Tibial artery (tissue), 4 donors: ENCODE data around the gene MAN1B1.

ENCODE experiments used
- DNase-seq, 2 donors: peaks; one replicate each; pipeline ENCODE4 v3.0.0-alpha.2; 2019
- H3K27ac ChIP-seq, 2 donors: fragments of 200-600 bp; sonication (generic) in 1 of 2; 1 replicate in 1 of 2; 2 replicates in 1 of 2; pipeline ENCODE4 v1.5.1; 2018 to 2019; ENCODE audit warnings: mild to moderate bottlenecking in 1 of 2
- H3K27me3 ChIP-seq, 2 donors: fragments of 200-600 bp; sonication (generic) in 1 of 2; one replicate each; pipeline versions ENCODE4 v1.5.1 to v1.6.0; 2016 to 2019
- H3K36me3 ChIP-seq, 3 donors: fragments of 200-600 bp; sonication (generic) in 2 of 3; one replicate each; pipeline ENCODE4 v1.5.1; 2016 to 2019; ENCODE audit warnings: mild to moderate bottlenecking in 2 of 3
- H3K4me1 ChIP-seq, 4 donors: fragments of 200-600 bp; sonication (generic) in 2 of 4; 1 replicate in 3 of 4; 2 replicates in 1 of 4; pipeline ENCODE4 v1.5.1; 2016 to 2019
- H3K4me3 ChIP-seq, 2 donors: fragments of 200-600 bp; sonication (generic) in 1 of 2; 1 replicate in 1 of 2; 2 replicates in 1 of 2; pipeline ENCODE4 v1.5.1; 2018 to 2019; ENCODE audit warnings: mild to moderate bottlenecking in 2 of 2
- H3K9me3 ChIP-seq, 3 donors: fragments of 200-600 bp; sonication (generic) in 1 of 3; one replicate each; pipeline ENCODE4 v1.5.1; 2016 to 2019
- intact Hi-C: fragments of 100-400 bp; cut with DNase I; formaldehyde crosslinking; loops from one replicate; pipeline ENCODE4 v1.15.0; 2023; ENCODE audit warnings: low total_unique reads
- TF ChIP-seq, protein P1 (sequence below), 2 experiments: fragments of 200-600 bp in 1 of 2; fragments of 450-650 bp in 1 of 2; IDR thresholded peaks; one replicate each; pipeline ENCODE4 v1.5.1; 2017 to 2019; ENCODE audit warnings: antibody characterized with exemption in 2 of 2, mild to moderate bottlenecking in 1 of 2, moderate library complexity in 1 of 2

The MAN1B1 gene

DNA sequence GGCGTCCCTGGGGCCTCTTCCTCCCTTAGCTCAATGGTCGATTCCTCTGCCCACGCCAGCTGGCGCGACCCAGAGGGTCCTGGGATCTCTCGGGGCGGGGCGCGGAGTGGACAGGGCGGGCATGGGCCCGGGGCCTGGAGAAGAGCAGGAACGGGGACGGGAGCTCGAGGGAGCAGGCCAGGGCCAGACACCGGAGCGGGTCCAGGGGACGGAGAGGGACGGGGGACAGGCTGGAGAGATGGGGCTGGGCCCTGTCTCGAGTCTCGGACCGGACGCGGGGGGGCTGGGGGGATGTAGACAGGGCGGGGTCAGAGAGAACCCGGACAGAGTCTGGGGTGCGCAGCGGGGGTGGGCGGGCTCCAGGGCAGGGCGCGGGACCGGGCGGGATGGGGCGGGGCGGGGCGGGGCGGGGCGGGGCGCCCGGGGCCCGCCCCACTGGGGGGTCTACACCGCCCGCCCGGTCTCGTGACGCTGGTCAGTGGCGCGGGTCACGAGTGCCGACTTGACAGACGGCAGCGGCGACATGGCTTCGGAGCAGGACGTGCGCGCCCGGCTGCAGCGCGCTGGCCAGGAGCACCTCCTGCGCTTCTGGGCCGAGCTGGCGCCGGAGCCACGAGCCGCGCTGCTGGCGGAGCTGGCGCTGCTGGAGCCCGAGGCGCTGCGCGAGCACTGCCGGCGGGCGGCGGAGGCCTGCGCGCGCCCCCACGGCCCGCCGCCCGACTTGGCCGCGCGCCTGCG, 9.6 kb upstream of the MAN1B1 start, which contains the start of gene UAP1L1:
Gene UAP1L1, plus strand, starts transcription at position 508 of the 738 bp plus-strand sequence. Its CDS starts 16 bp downstream, at position 524.
- DNase-seq, result peak; percentile 87 to 88
- TF ChIP-seq, protein P1, sequence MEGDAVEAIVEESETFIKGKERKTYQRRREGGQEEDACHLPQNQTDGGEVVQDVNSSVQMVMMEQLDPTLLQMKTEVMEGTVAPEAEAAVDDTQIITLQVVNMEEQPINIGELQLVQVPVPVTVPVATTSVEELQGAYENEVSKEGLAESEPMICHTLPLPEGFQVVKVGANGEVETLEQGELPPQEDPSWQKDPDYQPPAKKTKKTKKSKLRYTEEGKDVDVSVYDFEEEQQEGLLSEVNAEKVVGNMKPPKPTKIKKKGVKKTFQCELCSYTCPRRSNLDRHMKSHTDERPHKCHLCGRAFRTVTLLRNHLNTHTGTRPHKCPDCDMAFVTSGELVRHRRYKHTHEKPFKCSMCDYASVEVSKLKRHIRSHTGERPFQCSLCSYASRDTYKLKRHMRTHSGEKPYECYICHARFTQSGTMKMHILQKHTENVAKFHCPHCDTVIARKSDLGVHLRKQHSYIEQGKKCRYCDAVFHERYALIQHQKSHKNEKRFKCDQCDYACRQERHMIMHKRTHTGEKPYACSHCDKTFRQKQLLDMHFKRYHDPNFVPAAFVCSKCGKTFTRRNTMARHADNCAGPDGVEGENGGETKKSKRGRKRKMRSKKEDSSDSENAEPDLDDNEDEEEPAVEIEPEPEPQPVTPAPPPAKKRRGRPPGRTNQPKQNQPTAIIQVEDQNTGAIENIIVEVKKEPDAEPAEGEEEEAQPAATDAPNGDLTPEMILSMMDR (IDR thresholded peaks at IDR 0.05), result no peak

DNA sequence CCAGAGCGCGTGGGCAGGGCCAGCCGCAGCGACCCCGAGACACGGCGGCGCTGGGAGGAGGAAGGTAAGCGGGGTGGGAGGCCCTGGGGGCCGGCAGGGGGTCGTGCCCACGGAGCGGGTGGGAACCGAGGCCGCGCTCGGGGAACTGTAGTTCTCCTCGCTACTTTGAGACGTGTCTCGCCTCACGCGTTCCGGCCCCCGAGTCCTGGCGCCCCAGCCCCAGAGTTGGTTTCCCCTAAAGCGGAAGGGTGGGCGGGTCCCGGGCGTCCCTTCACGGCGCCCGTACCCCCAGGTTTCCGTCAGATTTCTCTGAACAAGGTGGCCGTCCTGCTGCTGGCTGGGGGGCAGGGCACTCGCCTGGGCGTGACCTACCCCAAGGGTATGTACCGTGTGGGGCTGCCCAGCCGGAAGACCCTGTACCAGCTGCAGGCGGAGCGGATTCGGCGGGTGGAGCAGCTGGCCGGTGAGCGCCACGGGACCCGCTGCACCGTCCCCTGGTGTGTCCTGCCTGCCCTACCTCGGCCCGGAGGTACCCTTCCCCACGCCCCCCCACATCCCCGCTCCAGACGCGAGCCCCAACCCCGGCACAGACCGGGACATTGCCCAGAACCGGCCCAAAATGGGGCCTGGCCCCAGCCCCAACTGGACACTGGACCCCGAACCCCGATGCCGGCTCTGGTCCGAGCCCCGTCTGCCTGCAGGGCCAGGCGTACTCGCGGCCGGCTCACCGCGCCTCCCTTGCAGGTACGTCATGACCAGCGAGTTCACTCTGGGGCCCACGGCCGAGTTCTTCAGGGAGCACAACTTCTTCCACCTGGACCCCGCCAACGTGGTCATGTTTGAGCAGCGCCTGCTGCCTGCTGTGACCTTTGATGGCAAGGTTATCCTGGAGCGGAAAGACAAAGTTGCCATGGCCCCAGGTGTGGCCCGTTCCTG, 8.8 kb upstream of the MAN1B1 start:
- TF ChIP-seq, protein P1 (IDR thresholded peaks at IDR 0.05), result no peak
- intact Hi-C loops, result loop anchor here (5.0 kb wide), 1 partner anchor 36 kb away; no protein-coding TSS in a partner anchor
- Histone ChIP-seq H3K4me1 (peaks cover 4 to 30% (median 22%) of the 10 kb centered on the region in 4 donors), H3K36me3 (peaks cover 0 to 41% (median 28%) of the 10 kb centered on the region in 3 donors), H3K4me3 (peak overlapping the region; percentile 54 to 65), H3K9me3 (no peaks in the 10 kb centered on the region), H3K27me3 (peaks cover 0 to 33% of the 10 kb centered on the region in 2 donors), H3K27ac (peak overlapping the region; percentile 52 to 54)
- DNase-seq, result no peak

More for the DNA sequence above, 9.6 kb upstream of the MAN1B1 start, which contains the start of gene UAP1L1:
- peak within 1 kb of the TSS; percentile 54 to 65 for H3K4me3 ChIP-seq
- H3K27me3 ChIP-seq, result peaks cover 0 to 31% of the 10 kb centered on the region in 2 donors
- peaks cover 0 to 32% (median 28%) of the 10 kb centered on the region in 3 donors for H3K36me3 ChIP-seq
- H3K27ac ChIP-seq, result peak within 1 kb of the TSS; percentile 52 to 63
- no peaks in the 10 kb centered on the region for H3K9me3 ChIP-seq
- peaks cover 4 to 30% (median 22%) of the 10 kb centered on the region in 4 donors for H3K4me1 ChIP-seq
- intact Hi-C loops, result loop anchor here (5.0 kb wide), 1 partner anchor 35 kb away; no protein-coding TSS in a partner anchor

DNA sequence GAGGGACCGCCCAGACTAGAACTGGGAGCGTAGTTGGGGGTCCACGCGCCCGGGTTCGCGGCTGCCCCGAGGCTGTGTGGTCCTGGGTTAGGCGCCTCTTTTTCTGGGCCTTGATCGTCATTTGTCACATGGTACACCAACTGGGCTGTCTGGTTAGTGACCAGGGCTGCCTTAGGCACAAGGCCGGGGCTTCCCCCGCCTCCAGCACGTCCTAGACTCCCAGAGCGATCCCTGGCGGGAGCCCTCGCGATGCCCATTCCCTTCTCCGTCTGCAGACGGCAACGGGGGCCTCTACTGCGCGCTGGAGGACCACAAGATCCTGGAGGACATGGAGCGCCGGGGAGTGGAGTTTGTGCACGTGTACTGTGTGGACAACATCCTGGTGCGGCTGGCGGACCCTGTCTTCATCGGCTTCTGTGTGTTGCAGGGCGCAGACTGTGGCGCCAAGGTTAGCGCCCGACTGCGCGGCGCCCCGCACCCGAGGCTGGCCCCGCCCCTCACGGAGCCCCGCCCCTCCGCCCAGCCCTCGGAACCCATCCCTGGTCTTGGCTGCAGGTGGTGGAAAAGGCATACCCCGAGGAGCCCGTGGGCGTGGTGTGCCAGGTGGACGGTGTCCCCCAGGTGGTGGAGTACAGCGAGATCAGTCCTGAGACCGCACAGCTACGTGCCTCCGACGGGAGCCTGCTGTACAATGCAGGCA, 7.9 kb upstream of the MAN1B1 start:
- Histone ChIP-seq H3K36me3 (peaks cover 0 to 46% (median 28%) of the 10 kb centered on the region in 3 donors), H3K4me1 (peaks cover 4 to 30% (median 22%) of the 10 kb centered on the region in 4 donors), H3K4me3 (peak overlapping the region in 1 of 2 donors; percentile 65), H3K9me3 (no peaks in the 10 kb centered on the region), H3K27ac (no peak overlapping the region), H3K27me3 (peaks cover 0 to 33% of the 10 kb centered on the region in 2 donors)
- intact Hi-C loops, result loop anchor here (5.0 kb wide), 1 partner anchor 37 kb away; no protein-coding TSS in a partner anchor
- no peak for DNase-seq
- TF ChIP-seq, protein P1 (IDR thresholded peaks at IDR 0.05), result no peak

DNA sequence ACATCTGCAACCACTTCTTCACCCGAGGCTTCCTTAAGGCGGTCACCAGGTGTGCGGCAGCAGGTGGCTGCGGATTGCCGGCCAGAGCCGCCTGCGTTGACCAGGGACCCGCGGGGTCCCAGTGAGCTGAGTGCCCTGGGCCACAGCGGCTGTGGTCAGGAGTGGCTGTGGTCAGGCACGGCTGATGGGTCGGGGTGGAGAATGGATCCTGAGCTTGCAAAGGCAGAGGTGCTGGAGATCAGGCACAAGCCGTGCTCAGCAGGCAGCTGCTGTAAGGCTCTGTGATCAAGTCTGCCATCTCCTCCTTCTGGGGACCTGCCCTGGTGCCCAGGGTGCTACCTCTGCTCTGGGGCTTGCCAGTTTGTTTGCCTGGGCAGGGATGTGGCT, 7.4 kb upstream of the MAN1B1 start:
- H3K27me3 ChIP-seq, result peaks cover 0 to 33% of the 10 kb centered on the region in 2 donors
- no peak overlapping the region for H3K4me3 ChIP-seq
- intact Hi-C loops, result loop anchor here (5.0 kb wide), 1 partner anchor 37 kb away; no protein-coding TSS in a partner anchor
- peaks cover 0 to 46% (median 28%) of the 10 kb centered on the region in 3 donors for H3K36me3 ChIP-seq
- H3K9me3 ChIP-seq, result no peaks in the 10 kb centered on the region
- TF ChIP-seq, protein P1 (IDR thresholded peaks at IDR 0.05), result no peak
- H3K4me1 ChIP-seq, result peaks cover 4 to 30% (median 22%) of the 10 kb centered on the region in 4 donors
- no peak overlapping the region for H3K27ac ChIP-seq
- DNase-seq, result no peak
